ENCODE data around the gene CCNF. TPM values are rescaled to one million over a fixed set of nuclear protein-coding genes. Genes with fewer than 3 reads are reported as not detected.

Gene CCNF
- total and polyA plus RNA-seq, 2 of the 4 experiments (the other 2 are of a cell fraction): 8.2 to 20.1 TPM

DNA sequence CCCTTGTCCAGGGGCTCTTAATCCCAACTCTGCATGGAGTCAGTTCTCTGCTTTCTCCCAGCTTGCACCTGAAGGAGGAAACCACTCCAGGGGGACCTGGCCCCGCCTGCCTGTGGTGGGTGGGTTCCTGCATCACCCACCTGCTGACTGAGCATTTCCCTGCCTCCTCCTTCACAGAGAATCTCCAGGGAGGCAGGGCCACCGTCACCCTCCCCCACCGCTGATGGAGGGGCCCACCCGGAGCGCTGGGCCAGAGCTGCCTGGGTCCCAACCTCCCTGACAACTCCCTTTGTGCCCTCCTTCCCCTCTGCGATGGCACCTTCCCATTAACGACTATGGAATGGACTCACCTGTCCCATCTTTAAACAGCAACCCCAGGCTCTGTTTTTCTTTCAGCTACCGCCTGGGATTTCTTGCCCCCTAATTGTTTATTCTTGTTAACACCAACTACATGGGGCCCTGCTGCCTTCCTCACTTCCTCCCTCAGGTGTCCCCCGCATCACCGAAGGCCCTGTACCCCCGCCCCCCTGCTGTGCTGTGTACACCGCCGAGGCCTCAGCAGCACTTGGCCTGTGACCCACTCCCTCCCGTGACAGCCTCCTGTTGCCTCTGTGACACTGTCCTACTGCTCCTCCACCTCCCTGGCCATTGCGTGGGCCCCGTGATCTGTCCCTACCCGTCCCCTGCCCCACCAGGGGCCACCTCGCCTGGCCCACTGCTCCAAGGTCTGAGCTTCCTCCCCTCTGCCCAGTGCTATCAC lies 29.8 kb downstream of the CCNF start:
- no peaks in the 10 kb centered on the region for H3K27me3 ChIP-seq (ENCODE audit: control insufficient read depth, insufficient read depth, low read length)
- ChIA-PET POLR2A (ENCODE audit: unreplicated experiment) (interaction anchor here (0.5 to 0.6 kb wide), 2 partner anchors 30 to 170 kb away, joined by 3 to 5 read pairs; partner anchors contain the start of gene CCNF), CTCF (interaction anchor here (0.7 kb wide), 1 partner anchor 79 kb away, joined by 3 read pairs; no protein-coding TSS in a partner anchor)
- no peak overlapping the region for H3K18ac ChIP-seq (ENCODE audit: low read depth, low read length)
- H3K79me1 ChIP-seq (ENCODE audit: low read depth in 1 of 2, low read length in 2 of 2): peaks cover 3 to 43% of the 10 kb centered on the region in 2 experiments; a peak in 1 of 4 replicates
- peak overlapping the region; percentile 53 for H3K4me3 ChIP-seq (ENCODE audit: insufficient read depth, low read depth, low read length)
- in situ Hi-C loops (cut with MboI; ENCODE audit: low sequenced_read_pairs) (no loop called here), intact Hi-C loops (cut with micrococcal nuclease) (no loop called here), dilution Hi-C loops (cut with HindIII; ENCODE audit: low sequenced_read_pairs, unreplicated experiment) (no loop called here)
- H3K9ac ChIP-seq (ENCODE audit: low read depth, low read length): peak overlapping the region; percentile 56
- H2BK20ac ChIP-seq (ENCODE audit: low read depth, low read length): no peak overlapping the region
- H3K9me3 ChIP-seq (ENCODE audit: control insufficient read depth, insufficient read depth, low read length): no peaks in the 10 kb centered on the region
- H4K5ac ChIP-seq (ENCODE audit: low read depth, low read length): peak overlapping the region; percentile 61; the same call in 1 of the 2 replicates
- peak overlapping the region; percentile 37 to 54; a peak in 3 of 4 replicates for H4K8ac ChIP-seq (ENCODE audit: low read depth in 2 of 2, low read length in 2 of 2)
- H2BK120ac ChIP-seq (ENCODE audit: low read depth, low read length): no peak overlapping the region
- BruUV-seq (replicated peaks): no TSS peak
- H3K4me2 ChIP-seq (ENCODE audit: low read depth, low read length): peak overlapping the region; percentile 93
- H3K27ac ChIP-seq (ENCODE audit: insufficient read depth, low read length): peak overlapping the region; percentile 10; the same call in 1 of the 2 replicates
- H4K91ac ChIP-seq (ENCODE audit: insufficient read depth, low read depth, low read length): no peak overlapping the region
- ATAC-seq (ENCODE audit: low read depth) (no peak; the same call in 1 of the 2 replicates), DNase-seq (no peak)
- H2BK5ac ChIP-seq (ENCODE audit: low read depth, low read length, poor library complexity, severe bottlenecking): peak overlapping the region; percentile 6
- 18% methylated on average over 14 of the region's 18 CpGs; no CpG with 5 or more reads in 1 of the 2 experiments for WGBS, 2 experiments (ENCODE audit: extremely low coverage in 2 of 2, insufficient read length in 1 of 2)
- H3K9me1 ChIP-seq (ENCODE audit: insufficient read depth, low read length): no peaks in the 10 kb centered on the region; the same call in 1 of the 2 replicates
- TF ChIP-seq RAD21 (IDR thresholded peaks at IDR 0.05; ENCODE audit: low read length): no peak
- TF ChIP-seq MAFK (IDR thresholded peaks at IDR 0.05; ENCODE audit: low read depth, low read length): no peak
- TF ChIP-seq RCOR1 (IDR thresholded peaks at IDR 0.05; ENCODE audit: insufficient replicate concordance, low read length): no peak
- TF ChIP-seq MXI1 (IDR thresholded peaks at IDR 0.05; ENCODE audit: borderline replicate concordance, low read depth, low read length): no peak
- TF ChIP-seq SMC3 (IDR thresholded peaks at IDR 0.05; ENCODE audit: low read depth, low read length): no peak
- TF ChIP-seq, protein P1, sequence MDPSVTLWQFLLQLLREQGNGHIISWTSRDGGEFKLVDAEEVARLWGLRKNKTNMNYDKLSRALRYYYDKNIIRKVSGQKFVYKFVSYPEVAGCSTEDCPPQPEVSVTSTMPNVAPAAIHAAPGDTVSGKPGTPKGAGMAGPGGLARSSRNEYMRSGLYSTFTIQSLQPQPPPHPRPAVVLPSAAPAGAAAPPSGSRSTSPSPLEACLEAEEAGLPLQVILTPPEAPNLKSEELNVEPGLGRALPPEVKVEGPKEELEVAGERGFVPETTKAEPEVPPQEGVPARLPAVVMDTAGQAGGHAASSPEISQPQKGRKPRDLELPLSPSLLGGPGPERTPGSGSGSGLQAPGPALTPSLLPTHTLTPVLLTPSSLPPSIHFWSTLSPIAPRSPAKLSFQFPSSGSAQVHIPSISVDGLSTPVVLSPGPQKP (IDR thresholded peaks at IDR 0.05; ENCODE audit: borderline replicate concordance, low read depth, low read length): no peak
- TF ChIP-seq RFX5 (IDR thresholded peaks at IDR 0.05; ENCODE audit: low read depth, low read length): no peak
- TF ChIP-seq, protein P2, sequence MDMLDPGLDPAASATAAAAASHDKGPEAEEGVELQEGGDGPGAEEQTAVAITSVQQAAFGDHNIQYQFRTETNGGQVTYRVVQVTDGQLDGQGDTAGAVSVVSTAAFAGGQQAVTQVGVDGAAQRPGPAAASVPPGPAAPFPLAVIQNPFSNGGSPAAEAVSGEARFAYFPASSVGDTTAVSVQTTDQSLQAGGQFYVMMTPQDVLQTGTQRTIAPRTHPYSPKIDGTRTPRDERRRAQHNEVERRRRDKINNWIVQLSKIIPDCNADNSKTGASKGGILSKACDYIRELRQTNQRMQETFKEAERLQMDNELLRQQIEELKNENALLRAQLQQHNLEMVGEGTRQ (IDR thresholded peaks at IDR 0.05; ENCODE audit: low read depth, low read length): no peak
- TF ChIP-seq CEBPB (IDR thresholded peaks at IDR 0.05; ENCODE audit: low read depth, low read length): no peak
- TF ChIP-seq POLR2A (IDR thresholded peaks at IDR 0.05; ENCODE audit: low read depth, low read length): no peak
- TF ChIP-seq NFE2L2 (IDR thresholded peaks at IDR 0.05; ENCODE audit: low read depth, low read length): no peak
- no peak for TF ChIP-seq CHD1 (IDR thresholded peaks at IDR 0.05; ENCODE audit: low read depth, low read length)
- no peaks in the 10 kb centered on the region; the same call in 1 of the 2 replicates for H4K20me1 ChIP-seq (ENCODE audit: insufficient read depth, low read length)
- H3K14ac ChIP-seq (replicated peaks; ENCODE audit: low read depth, low read length): peak overlapping the region; percentile 81
- peak overlapping the region; percentile 77 for H3K4ac ChIP-seq (ENCODE audit: low read depth, low read length)
- H3K36me3 ChIP-seq (ENCODE audit: control insufficient read depth, insufficient read depth, low read length): peaks cover 16% of the 10 kb centered on the region
- peaks cover 7% of the 10 kb centered on the region; the same call in 1 of the 2 replicates for H3K4me1 ChIP-seq (ENCODE audit: control insufficient read depth, insufficient read depth, low read length)
- no peak overlapping the region for H3K56ac ChIP-seq (ENCODE audit: extremely low read depth, insufficient read depth, low read length)
- H2AFZ ChIP-seq (replicated peaks; ENCODE audit: low read length, poor library complexity): peak overlapping the region; percentile 95
- peak overlapping the region; percentile 83 for H2AK9ac ChIP-seq (replicated peaks; ENCODE audit: low read depth, low read length, poor library complexity)
- H2AK5ac ChIP-seq (ENCODE audit: low read depth, low read length): peak overlapping the region; percentile 36
- peak overlapping the region; percentile 70 for H3K23ac ChIP-seq (ENCODE audit: low read depth, low read length)
- H2BK15ac ChIP-seq (ENCODE audit: low read depth, low read length): no peak overlapping the region

All from IMR-90 (cell line).